HG03108 (cell line): ENCODE data around the gene POLR2M.

Experiments used
- ATAC-seq: cut with Tn5 transposase; IDR thresholded peaks from one replicate; pipeline ENCODE4 v1.9.1; 2021; ENCODE audit warnings: moderate library complexity; ENCODE audit not compliant: unreplicated experiment

Gene POLR2M

GRCh38 chr15:57735891-57736290 is 29.4 kb downstream of the POLR2M start:
- ATAC-seq, result no peak

DNA sequence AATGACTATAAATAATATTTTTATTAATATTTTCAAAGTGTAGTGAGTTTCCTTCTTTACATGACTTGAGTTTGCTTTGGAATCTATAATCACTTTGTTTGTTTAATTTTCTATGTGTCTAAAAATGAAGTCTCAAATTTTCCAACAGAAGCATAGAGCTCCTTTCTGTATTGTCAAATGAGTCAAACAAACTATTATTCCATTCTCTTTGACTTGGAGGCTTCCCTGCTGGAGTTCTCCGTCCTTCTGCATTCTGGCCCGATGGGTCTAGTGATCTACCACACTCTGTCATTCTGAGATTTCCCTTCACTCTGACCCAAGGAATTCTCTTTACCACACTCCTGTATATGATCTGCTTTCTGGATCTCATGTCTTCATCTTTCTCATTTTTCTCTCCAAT is 30.1 kb downstream of the POLR2M start:
- ATAC-seq, result no peak

DNA sequence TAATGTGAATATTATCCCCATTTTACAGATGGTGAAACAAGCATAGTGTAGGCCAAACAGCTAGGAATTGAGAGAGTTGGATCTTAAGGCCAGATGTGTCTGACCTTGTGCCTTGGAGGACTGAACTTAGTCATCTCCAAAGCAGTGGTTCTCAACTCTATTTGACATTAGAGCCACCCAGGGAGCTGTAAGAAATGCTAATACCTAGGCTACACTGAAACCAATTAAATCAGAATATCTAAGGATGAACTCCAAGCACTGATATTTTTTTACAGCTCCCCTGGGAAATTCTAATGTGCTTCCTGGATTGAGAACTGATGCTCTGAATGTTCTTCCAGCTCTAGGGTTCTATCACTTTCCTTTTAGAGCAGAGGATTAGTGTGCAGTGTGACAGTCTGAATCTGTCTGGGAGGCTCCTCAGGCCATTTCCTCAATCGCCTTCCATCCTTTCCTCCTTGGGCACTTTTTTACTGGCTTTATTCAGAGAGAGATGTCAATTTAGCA is 32.3 kb downstream of the POLR2M start:
- no peak for ATAC-seq

DNA sequence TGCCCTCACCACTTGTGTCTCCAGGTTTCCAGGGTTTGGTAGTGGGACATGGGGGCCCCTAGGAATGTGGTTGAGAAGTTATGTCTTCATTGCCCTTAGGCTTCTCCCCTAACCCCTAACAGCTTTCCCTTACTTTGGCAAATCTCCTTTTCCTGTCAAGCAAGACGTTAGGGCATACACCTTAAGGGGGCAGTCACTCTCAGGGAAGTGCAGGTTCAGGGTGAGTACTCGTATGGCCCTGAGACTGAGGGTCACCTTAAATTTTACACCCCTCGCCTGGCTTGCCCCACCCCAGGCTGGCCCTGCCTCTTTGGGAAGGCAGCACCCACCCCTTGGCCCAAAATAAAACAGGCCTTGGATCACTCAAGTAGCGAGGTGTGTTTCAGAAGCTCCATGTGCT is 33.5 kb downstream of the POLR2M start:
- no peak for ATAC-seq

DNA sequence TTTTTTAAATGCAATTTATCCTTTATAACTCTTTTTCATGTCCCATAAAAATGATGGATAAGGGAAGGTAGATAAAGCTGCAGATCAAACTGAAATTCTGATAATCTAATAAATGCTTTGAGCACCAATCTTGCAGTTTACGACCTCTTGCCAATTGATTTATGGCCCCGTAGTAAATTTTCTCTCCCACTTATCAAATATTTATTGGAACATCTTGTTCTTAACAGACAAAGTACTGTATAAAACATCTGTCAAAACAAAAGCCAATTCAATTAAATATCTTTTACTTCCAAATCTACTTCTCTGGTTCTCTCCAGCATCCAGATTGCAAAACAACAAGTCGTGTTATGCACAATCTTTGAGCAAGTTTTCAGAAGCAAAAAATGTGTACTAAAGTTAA is 34.6 kb downstream of the POLR2M start:
- no peak for ATAC-seq

GRCh38 chr15:57743424-57743823 is 36.9 kb downstream of the POLR2M start:
- ATAC-seq, result no peak

DNA sequence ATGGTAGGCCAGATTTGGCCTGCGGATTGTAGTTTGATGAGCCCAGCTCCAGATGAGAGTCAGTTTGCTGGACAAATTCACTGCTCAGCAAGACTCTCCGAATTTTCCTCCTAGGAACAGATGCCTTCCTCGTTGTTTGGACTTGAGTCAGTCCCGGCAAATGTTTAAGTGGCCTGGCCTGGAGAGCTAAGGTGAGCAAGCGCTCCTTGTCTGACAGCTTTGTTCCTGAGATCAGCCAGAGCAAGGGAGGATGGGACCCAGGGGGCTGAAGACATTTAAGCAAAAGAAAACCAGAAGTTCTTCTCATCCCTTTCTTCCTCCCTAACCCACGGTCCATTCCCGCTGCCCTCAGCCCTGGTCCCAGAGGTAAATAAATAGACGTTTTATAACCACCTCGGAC is 40.3 kb downstream of the POLR2M start:
- no peak for ATAC-seq

- no peak for ATAC-seq
Measured at GRCh38 chr15:57747206-57747896, 40.8 kb downstream of the POLR2M start.

DNA sequence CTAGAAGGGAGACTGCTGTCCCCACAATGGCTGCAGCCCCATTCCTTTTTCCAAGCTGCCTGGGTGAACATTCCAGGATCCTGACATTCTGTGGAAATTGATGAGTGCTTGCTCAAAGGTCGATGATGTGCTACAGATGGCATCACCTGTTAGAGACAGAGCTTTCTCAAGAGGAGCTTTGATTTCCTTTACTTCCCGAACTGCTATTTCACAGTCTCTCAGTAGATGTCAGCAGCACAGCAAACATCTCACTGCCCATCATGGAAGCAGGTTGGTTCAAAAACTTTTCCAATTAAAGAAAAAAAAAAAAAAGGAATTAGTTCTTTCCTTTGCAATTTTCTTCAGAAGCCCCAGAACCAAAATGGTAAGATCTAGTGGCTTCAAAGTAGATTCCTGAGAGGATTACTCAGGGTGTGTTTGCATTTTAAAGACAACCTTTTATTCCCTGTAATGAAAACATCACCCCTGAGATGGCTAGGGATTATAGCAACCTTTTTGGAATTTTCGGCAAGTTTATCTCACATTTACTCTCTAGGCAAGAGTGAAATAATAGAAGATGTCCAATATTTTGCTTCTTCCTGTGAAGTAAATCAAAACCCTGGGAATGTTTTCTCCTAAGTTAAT is 44.8 kb downstream of the POLR2M start:
- no peak for ATAC-seq

GRCh38 chr15:57752436-57752835 is 45.9 kb downstream of the POLR2M start:
- ATAC-seq, result no peak

GRCh38 chr15:57752840-57753239 is 46.3 kb downstream of the POLR2M start:
- no peak for ATAC-seq

GRCh38 chr15:57756466-57756865 is 50.0 kb downstream of the POLR2M start:
- no peak for ATAC-seq

GRCh38 chr15:57758560-57758959 is 52.0 kb downstream of the POLR2M start:
- no peak for ATAC-seq

DNA sequence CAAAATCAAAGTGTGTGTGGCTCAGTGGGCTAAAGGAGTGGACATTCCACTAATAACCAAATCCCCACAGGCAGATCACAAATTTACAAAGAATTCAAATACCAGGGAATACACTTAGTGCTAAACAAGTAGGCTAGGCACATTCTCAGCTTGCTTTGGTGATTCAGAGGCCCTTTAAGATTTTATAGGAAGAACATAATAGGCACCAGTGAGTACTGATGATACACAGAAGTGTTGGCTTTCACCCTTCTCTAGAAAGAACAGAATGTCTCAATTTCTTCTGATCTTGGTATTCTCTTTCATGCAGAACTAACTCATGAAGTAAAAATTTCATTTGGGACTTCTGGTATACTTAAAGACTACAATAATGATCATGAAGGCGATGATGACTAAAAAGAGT is 55.0 kb downstream of the POLR2M start:
- no peak for ATAC-seq

DNA sequence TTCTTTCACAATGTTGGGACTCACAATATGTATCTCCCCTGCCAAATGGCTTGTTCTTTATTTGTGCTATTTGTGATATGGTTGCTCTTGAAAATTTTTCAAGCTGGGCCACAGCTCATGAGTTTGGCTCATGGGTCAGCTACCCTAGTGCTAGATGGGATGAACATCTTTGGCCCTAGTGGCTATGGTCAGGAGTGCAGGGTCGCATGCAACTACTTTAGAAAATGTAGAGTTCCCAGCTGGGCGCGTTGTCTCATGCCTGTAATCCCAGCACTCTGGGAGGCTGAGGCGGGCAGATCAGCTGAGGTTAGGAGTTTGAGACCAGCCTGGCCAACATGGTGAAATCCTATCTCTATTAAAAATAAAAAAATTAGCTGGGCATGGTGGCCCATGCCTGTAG is 55.8 kb downstream of the POLR2M start:
- no peak for ATAC-seq

DNA sequence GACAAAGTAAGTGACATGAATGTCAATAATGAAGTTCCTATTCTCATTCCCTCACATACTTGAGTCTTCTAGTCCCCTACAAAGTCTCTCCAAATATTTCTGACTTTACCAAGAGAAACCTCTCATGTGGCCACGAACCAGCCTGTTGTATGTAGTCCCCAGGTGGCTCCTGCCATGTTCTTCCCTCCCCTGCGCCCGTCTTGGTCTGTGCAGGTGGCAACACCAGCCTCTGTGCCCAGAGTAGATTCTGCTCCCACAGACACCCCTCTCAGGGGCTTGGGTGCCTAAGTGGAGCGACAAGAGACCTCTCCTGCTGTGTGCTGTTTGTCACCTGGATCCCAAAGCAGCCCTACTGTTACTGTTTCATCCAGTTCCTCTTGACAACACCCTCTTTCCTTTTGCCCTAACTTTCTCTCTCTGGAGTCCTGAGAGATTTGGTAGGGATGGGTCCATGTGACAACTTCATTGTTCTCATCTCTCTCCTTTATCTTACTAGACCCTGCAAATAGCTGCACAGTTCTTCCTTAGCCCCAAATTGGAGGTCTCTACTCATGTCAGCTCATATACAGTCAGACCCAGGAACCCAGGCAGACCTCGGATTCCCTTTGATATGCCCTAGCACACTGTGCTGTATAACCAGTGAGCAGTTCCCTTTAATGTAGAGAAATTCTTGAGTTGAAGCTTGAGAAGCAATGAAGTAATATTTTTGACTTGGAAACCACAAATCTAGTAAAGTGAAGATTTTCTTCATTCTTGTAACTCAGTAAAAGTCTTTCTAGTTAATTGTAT is 56.9 kb downstream of the POLR2M start:
- no peak for ATAC-seq
